GF-D8 (cell line): ENCODE data around the gene CADM1.

ENCODE experiments used
- DNase-seq: peaks from one replicate; lab custom pipeline; 2025; lab: John Stamatoyannopoulos, UW

CADM1 gene

DNA sequence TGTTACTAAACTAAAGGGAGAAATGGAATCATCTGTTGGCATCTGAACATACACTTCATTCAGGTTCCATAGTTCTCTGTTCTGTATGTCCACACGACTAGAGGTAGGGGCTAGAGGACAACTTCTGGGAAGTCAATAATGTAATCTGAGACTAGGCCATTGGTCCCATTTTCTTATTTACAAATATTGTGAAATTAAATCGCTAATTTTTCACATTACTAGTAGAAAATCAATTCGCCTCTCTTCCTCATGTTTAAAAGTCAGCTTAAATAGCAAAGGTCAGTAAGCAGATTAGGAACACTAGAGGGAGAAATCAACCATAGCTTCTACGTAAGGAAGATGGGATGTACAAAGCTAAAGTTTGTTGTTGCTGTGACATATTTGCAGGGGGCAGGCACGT lies 59.7 kb downstream of the CADM1 start:
- DNase-seq, result no peak

DNA sequence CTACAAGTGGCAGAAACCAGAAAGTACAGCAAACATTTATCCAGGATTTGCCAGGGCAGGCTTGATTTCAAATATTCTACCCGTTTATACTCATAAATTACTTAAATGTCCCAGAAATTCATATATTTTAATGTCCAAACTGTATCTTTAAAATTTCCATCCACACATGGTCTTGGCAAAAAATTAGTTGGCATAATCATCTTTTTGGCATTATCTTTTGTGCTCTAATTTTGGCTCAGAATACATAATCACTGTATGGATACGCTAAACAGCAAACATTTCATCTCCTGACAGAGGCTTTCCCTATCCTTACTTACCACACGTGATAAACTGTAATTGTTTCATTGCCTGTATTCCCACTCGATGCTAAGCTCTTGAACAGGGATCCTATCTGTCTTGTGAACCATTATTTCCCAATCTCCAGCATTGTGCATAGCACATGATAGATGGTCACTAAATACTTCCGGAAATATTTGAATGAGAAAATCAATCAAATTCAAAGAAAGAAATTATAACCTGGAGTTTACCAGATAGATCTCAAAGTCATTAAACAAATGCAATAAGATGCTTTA lies 64.2 kb downstream of the CADM1 start:
- no peak for DNase-seq

DNA sequence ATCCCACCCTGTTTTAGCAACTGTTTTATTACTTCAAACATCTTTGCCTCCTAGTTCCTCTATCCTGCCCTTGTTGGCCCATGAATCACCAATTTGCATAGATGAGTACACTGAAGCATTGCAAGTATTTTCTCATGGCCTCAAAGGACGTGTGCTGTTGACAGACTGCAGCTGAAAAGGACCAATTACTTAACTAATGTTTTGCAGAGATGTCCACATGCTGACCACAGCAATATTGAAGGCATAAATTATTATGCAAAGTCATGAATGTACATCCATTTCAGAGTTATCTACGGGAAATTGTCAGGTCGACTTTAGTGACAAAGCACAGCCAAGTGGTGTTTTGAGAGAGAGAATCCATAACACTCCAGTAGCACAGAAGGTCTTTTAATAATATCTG lies 64.8 kb downstream of the CADM1 start:
- no peak for DNase-seq

DNA sequence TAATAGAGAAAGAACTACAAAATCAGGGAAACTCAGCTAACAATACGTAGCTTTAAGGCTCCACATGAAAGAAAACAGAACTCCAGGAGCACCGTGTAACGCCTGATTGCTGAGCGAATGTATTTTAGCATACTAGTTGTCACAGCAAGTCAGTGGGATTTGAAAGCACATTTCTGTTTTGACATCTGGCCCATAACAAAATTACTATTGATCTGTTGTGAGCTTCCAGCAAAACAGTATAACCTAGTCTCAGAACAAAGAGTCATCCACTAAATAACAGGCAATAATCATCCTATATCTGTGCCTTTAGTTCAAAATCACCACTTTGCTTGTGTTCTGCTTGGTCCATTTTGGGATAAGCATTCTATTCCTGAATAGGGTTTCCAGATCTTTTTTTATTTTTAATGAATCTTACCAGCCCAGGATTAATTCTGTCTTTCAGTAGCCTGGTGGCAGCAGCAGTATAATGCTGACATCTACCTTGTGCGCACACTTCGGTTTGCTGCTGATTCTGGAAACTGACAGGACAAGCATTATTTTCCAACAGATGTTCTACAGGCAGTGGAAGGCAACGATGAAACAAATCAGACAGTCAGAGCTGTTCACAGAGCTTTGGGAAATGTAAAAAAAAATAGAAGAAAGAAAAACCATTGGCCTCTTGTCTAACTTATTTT lies 66.2 kb downstream of the CADM1 start:
- no peak for DNase-seq

DNA sequence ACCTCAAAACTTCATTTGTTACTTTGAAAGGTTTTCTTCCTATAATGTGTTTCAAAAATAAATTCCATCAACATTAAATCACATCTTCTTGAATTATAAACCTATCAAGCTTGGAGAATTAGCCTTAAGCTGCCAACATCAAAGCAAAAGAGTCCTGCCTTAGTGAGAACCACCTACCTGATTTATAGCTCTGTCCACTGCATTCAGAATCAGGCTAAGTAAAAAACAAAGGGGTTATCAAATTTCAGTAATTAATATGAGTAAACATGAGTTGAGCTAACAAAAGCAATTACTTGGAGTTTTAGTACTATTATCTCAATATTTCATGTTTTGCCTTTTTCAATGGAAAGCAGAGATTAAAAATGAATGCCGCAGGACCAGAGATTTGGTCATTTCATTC lies 73.9 kb downstream of the CADM1 start:
- DNase-seq, result no peak

DNA sequence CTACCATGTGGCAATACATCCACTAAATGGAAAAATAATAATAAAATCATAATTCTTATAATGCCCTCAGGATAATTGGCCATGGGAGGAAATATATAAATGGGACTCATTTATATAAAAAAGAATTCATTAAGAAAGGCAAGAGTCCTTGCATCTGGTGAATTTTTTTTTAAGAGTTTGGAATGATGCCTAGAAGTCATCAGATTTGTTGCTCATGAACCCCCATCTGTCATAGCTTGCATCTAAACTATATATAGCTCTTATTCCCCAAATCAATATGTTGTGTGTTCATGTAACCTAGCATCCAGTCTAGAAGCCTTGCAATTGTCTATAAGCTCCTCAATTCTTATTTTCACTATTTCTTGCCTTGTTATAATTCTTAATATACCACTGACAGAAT lies 75.9 kb downstream of the CADM1 start:
- no peak for DNase-seq

DNA sequence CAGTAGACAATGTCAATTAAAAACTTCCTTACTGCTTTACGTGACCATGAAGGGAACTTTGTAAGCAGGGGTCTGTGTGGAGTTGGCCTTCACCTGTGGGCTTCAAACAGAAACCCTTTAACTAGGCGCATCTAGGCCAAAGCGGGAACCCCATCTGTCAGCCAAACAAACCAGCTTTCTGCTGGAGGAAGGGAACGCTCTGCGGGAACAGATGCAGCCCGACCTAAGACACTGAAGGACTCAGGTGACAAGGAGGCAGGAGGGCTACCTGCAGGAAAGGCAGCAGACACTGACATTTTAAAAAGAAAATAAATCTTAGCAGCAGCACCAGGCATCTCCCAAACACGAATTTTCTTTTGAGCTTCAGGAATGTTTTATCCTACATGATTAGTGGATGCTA lies 78.4 kb downstream of the CADM1 start:
- no peak for DNase-seq

DNA sequence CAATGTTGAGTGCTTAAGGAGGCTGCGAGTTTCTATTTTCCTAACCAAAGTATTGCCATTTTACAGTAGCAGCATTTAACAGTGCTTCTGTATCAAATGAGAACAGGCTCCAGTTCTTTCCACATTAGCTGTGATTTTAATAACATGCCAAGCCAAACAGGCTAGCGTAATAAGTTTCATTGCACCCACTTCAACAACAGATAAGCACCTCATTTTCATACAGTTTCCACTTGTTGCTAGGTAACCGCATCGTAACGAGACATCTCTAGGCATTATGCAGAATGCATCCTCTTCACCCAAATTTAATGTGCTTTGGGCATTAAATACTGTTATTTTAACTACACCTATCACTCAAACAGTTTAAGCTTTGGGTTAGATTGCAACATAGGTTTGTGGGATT lies 79.0 kb downstream of the CADM1 start:
- no peak for DNase-seq

DNA sequence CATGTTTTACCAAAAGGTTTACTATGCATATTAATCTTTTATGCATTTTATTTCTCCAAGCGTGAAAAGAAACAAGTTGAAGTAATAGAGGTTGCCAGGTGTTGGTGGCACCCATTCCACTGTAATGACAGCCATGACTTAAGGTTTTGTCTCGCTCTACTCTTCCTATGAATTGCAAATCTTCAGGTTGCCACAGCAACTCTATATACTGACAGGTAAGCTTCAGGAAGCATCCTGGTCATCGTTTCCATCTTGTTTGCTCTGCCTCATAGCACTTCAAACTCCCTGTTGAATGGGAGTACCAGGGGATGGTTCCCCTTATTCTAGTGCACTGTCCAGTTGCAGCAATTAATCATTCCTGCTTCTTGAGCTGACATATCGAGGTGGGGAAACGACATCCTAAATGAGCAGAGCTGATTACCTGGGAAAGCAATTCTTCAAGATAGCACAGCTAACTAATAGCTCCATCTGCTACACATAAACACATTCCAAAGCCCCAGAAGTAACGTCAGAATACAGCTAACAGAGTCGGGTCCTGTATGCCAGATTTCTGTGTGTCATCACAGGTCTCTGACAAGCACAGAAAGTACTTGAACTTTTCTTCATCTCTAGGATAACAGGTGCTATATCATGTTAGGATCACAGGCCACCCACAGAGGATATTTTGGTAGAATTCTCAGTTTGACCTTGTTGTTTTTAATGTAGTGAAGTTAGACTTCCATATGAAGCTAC lies 80.3 kb downstream of the CADM1 start:
- DNase-seq, result no peak

DNA sequence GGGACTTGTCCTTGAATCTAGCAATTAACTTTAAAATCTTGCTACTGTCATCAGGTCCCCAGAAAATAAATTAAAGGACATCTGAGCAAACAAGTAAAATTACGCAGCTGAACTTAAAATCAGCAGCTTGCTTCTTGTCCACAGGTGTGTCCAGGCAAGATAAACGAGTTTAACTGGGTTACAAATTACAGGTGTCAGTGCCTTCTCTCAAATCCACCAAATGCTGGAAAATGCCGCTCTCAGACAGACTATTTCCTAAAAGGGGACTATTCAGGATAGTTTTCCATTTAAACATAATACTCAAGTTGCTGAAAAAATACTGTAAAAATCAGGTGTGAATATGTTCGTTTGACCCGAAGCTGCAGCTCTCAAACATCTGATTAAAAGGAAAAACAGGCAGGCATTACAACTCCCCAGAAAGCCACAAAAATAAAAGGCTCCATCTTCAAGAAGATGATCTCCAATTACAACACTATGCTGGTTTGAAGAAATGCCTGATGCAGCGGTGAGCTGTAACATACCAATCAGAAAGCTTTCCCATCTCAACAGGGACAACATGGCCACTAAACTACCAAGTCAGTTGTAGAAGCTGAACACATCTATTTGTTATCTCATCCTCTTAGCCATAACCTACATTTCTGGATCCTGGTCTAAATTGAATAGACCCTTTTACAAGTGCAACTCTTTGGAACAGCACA lies 82.1 kb downstream of the CADM1 start:
- DNase-seq, result no peak

DNA sequence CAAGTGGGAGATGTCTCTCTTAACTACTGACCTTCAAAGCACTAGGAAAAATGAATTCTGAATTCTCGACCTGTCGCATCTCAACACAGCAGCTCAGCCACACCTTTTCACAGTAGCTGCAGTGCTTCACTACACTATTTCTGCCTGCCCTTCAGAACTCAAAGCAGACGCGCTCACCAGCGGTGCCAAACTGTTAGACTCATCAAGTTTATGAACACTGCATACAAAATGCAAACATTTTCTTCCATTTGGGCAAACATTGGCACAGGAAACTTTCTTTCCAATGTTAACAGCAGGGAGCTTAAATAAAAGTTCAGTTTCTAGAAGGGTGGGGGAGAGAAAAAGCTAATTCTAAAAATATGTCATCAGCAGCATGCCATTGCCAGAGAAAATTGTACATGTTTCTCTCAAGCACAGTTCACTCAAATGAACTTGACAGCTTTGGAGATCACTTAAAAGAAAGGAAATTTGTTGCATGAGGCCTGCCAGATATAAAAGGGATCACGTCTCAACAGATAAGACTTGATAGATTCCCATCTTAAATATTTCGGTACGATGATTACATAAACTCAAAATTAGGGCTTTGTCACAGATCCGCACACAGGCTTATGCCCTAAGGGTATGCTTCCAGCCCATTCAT lies 82.7 kb downstream of the CADM1 start:
- DNase-seq, result no peak

DNA sequence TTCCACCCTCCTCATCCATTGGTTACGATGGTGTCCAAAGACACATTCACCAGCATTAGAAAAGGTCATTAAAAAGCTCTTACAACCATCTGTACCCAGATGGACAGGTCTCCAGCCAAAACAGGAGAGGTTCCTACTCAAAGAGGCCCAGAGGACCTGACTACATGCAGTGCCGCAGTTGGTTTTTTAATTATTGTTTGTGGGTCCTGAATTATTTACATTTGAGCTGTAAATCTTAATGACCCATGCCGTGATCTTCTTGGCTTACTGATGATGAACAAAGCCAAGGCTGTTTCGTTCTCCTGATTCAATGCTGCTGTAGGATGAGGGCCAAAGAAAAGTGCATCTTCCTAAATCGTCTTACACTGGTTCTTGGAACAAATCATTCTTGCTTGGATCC lies 83.7 kb downstream of the CADM1 start:
- no peak for DNase-seq

DNA sequence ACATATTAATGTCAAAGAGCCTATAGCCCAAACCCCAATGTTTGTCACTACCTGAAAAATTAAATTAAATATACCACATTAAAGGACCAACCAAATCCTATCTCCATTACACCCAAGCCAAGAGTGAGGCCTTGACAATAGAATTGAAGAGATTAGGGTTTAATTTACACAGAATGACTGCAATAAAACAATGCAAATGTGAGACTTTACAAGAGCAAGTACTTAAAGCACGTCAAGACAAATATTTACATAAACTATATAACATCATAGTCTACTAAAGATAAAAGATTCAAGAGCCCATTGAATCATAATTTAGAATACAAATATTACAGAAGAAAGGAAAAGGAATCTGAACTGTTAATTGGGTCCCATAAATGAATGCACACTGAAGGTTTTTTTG lies 85.6 kb downstream of the CADM1 start:
- DNase-seq, result no peak

DNA sequence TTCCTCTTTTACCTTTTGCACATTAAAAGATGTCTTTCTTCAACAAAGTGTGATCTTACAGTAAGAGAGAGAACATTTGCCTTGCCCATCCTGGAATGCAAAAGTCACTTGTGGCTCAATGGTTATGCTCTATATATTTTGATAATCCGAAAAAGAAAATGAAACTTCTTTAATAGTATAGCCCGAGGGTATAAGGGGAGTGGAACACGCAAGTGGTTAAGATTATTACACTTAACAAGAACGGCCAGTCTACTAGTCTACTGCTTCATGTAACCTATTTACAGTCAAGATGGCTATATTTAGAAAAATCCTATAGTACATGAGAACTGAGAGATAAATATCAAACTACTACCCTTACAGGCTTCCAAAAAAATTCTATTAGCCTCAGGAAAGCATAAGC lies 86.1 kb downstream of the CADM1 start:
- no peak for DNase-seq

DNA sequence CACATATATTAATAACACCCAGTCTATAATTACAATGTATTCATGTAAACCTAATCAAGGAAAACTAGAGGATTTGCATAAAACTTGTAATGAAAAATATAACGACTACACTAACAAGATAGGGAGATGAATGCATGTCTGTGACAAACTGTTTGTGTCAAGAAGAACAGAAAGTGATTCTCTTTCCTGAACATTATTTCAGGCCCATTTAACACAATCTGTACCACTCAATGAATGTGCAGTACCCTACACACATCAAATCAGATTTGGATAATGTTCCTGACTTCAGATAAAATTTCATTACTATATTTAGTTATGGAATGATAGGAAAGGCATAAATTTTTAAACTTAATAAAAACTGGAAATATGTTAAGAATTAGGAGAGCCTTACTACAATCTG lies 93.1 kb downstream of the CADM1 start:
- no peak for DNase-seq

DNA sequence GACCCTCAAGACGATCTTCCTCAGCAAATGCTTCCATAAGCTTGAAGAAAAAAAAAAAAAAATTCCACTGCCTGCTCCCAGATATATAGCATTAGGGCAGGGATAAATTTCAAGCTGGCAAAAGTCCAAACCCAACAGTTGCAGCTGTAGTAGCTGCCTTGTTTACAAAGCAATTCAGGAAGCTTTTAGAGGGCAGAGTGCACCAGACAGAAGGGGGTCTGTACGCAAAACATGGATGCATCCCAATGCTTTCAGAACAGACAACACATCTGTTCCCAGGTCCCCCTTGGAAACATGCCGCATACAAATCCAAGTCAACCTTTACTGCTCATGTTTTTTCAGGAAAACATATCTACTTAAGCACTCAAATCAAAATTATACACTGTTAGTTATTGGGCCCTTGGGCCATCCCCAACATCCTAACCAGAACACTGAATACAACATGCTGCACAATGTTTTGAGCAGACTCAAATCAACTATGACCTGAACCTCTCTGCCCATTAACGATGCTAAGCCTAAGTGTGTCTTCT lies 94.5 kb downstream of the CADM1 start:
- no peak for DNase-seq

DNA sequence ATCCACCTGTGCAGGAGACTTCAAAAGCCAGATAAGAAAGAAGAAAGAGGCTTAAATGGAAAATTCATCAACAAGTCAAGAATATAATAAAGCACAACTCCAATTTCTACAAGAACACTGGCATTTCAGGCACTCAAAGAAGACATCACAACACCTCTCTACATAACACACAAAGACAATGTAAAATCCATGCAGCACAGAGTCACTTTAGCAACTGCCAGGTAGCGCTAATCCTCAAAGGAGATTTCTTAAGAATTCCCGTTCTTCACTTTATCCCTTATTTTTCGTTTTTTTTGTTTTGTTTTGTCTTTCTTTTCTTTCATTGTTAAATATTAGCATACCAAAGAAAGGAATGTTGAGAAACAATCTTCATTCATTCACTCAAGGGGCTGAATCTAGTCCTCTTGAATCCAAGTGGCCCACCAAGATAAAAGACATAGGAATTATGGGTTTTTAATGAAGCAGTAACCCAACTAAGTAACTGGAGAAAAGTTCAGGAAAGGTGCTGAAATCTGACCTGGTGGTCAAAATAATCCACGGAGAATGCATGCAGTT lies 95.0 kb downstream of the CADM1 start:
- DNase-seq, result no peak

DNA sequence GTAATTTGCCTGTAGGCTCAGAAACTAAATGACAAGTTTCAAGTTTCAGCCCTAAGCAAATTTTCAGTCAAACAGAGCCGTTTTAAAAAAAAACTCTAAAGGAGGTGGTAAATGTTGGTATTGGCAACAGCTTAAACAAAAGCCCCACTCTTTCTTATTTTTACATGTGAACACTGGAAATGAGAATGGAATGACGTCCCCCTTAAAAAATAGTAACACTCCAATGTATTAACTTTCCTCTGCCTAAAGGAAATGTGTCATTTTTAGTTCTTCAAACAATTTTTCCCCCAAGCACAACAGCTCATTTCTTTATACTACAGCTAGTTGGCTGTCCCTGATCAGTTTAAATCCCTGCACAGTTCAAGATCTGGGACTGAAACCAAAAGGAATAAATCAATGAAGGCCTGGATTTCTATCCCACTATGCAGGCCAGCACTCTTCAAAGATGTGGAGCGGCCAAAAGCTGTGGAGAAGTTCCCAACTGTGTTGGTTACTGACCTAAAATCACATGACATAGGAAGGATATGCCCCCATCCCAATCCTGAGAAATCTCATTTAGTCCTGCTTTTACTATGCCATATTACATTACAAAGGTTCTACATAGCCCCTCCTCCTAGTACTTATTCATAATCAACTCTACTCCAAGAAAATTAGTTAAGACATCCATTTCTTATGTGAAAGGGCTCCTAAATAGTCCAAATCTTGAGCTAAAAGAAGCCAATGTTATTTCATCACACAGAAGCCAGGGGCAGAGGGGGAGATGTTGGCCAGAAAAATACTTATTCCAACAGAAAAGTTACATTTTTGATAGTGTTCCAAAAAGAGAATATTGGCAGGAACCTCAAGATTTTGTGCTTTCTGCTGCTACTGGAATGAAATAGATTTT lies 95.9 kb downstream of the CADM1 start:
- DNase-seq, result no peak

DNA sequence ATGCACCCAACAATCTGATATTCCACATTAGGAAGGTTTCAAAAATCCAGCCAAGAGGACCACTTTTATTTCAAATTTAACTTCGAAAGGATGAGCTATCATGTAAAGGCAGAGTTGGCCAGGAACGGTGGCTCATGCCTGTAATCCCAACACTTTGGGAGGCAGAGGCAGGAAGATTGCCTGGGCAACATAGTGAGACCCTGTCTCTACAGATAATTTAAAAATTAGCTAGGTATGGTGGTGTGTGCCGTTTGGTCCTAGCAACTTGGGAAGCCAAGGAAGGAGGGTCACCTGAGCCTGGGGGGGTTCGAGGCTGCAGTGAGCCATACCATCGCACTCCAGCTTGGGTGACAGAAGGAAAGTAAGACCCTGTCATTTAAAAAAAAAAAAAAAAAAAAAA lies 96.7 kb downstream of the CADM1 start:
- no peak for DNase-seq

DNA sequence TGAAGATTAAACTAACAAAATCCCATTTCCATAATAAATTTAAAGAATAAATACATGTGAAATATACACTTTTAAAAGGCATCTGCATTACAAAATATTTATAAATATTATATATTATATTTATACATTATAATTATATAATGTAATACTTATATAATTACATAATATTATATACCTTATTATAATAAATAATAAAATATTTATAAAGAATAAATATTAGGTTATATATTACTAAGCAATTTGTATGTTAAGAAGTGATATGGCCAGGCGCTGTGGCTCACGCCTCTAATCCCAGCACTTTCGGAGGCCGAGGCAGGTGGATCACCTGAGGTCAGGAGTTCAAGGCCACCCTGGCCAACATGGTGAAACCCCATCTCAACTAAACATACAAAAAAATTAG lies 97.8 kb downstream of the CADM1 start:
- DNase-seq, result no peak
